H1 (cell line): ENCODE results near the gene OR10J5. TPM values are rescaled to one million over a fixed set of nuclear protein-coding genes. Genes with fewer than 3 reads are reported as not detected.

Experiments used
- CTCF ChIA-PET: fragments of 300-600 bp; sonication (Branson Sonifier 250); formaldehyde crosslinking; loops from one replicate; lab custom pipeline; 2021; ENCODE audit not compliant: partially characterized antibody; lab: Charles Lee
- POLR2A ChIA-PET: fragments of 300-600 bp; sonication (Branson Sonifier 250); formaldehyde crosslinking; loops from one replicate; lab custom pipeline; 2021; ENCODE audit warnings: inconsistent platforms; ENCODE audit not compliant: partially characterized antibody; lab: Charles Lee
- DNase-seq, 2 experiments: peaks; one replicate each; pipeline versions ENCODE4 v3.0.0 to v3.0.0-alpha.2; 2010 to 2022; ENCODE audit warnings: low spot score in 2 of 2, low read depth in 1 of 2, mixed read lengths in 1 of 2
- FAIRE-seq: peaks from 2 replicates; lab custom pipeline; 2011; peaks lifted over from hg19 to GRCh38; lab: Jason Lieb, UNC
- H2AFZ ChIP-seq: 2 replicates; pipeline ENCODE4 v1.8.1; 2012; ENCODE audit warnings: low read length, inconsistent platforms
- H2AK5ac ChIP-seq: 2 replicates; pipeline ENCODE4 v1.6.1; 2013; ENCODE audit warnings: low read depth, low read length
- H2BK120ac ChIP-seq: replicated peaks from 2 replicates; pipeline ENCODE3; 2013; ENCODE audit warnings: low read depth, low read length, inconsistent platforms
- H2BK12ac ChIP-seq: 2 replicates; pipeline ENCODE4 v1.6.1; 2013; ENCODE audit warnings: low read depth, low read length
- H2BK15ac ChIP-seq: 2 replicates; pipeline ENCODE4 v1.6.1; 2013; ENCODE audit warnings: low read length
- H2BK20ac ChIP-seq: 2 replicates; pipeline ENCODE4 v1.6.1; 2013; ENCODE audit warnings: low read length
- H2BK5ac ChIP-seq: 2 replicates; pipeline ENCODE4 v1.6.1; 2013; ENCODE audit warnings: low read depth, low read length
- H3K14ac ChIP-seq: 2 replicates; pipeline ENCODE4 v1.6.1; 2013; ENCODE audit warnings: inconsistent platforms; ENCODE audit not compliant: insufficient read length
- H3K18ac ChIP-seq: 2 replicates; pipeline ENCODE4 v1.6.1; 2013; ENCODE audit warnings: low read length; ENCODE audit errors: extremely low read depth
- H3K23ac ChIP-seq: 2 replicates; pipeline ENCODE4 v1.6.1; 2013; ENCODE audit warnings: inconsistent platforms; ENCODE audit not compliant: insufficient read length
- H3K23me2 ChIP-seq: 2 replicates; pipeline ENCODE4 v1.6.1; 2013; ENCODE audit warnings: low read depth, low read length
- H3K27ac ChIP-seq: 2 replicates; pipeline ENCODE4 v1.6.1; 2011; ENCODE audit warnings: low read depth, low read length, inconsistent platforms
- H3K27me3 ChIP-seq, 4 experiments: replicated peaks in 1 of 4; 1 replicate in 1 of 4; 2 replicates in 3 of 4; pipeline versions ENCODE4 v1.6.1 to v1.8.1; 2011 to 2013; ENCODE audit warnings: low read length in 3 of 4, mild to moderate bottlenecking in 3 of 4, inconsistent platforms in 2 of 4, mixed read lengths in 2 of 4, moderate library complexity in 1 of 4; ENCODE audit not compliant: control insufficient read depth in 3 of 4, insufficient read depth in 3 of 4; ENCODE audit errors: extremely low read depth in 1 of 4
- H3K36me3 ChIP-seq, 4 experiments: 2 replicates each; pipeline versions ENCODE4 v1.6.1 to v1.8.1; 2011 to 2013; ENCODE audit warnings: mild to moderate bottlenecking in 4 of 4, low read length in 3 of 4, moderate library complexity in 2 of 4, control low read depth in 1 of 4, inconsistent platforms in 1 of 4; ENCODE audit not compliant: insufficient read depth in 4 of 4, control insufficient read depth in 2 of 4
- H3K4ac ChIP-seq: replicated peaks from 2 replicates; pipeline ENCODE3; 2013; ENCODE audit warnings: low read length, low read depth, mixed read lengths, inconsistent platforms; ENCODE audit not compliant: insufficient read length
- H3K4me1 ChIP-seq, 4 experiments: replicated peaks in 1 of 4; 1 replicate in 1 of 4; 2 replicates in 3 of 4; pipeline versions ENCODE4 v1.6.1 to v1.8.1; 2011 to 2013; ENCODE audit warnings: low read length in 3 of 4, inconsistent platforms in 2 of 4, mixed read lengths in 1 of 4; ENCODE audit not compliant: insufficient read depth in 4 of 4, control insufficient read depth in 3 of 4
- H3K4me2 ChIP-seq, 2 experiments: 2 replicates each; pipeline versions ENCODE4 v1.6.1 to v1.8.1; 2011 to 2013; ENCODE audit warnings: low read depth in 2 of 2, low read length in 2 of 2, control low read depth in 1 of 2, inconsistent platforms in 1 of 2, mild to moderate bottlenecking in 1 of 2; ENCODE audit not compliant: insufficient read depth in 1 of 2
- H3K4me3 ChIP-seq, 4 experiments: fragments of 200-600, 300-600 bp in 1 of 4; sonication (generic), shearing (Covaris generic), sonication (Bioruptor Twin) in 1 of 4; 2 replicates each; pipeline versions ENCODE4 v1.5.1 to v1.8.1; 2011 to 2016; ENCODE audit warnings: low read length in 4 of 4, low read depth in 3 of 4, control low read depth in 2 of 4, inconsistent platforms in 2 of 4, mild to moderate bottlenecking in 2 of 4, mixed read lengths in 1 of 4, moderate library complexity in 1 of 4; ENCODE audit not compliant: insufficient read depth in 2 of 4; ENCODE audit errors: extremely low read depth in 1 of 4
- H3K56ac ChIP-seq: replicated peaks from 2 replicates; pipeline ENCODE3; 2013; ENCODE audit warnings: low read depth, mild to moderate bottlenecking, mixed read lengths, low read length, inconsistent platforms; ENCODE audit not compliant: insufficient read length
- H3K79me1 ChIP-seq: 2 replicates; pipeline ENCODE4 v1.6.1; 2013; ENCODE audit warnings: low read depth, low read length, control low read depth
- H3K79me2 ChIP-seq, 2 experiments: 2 replicates each; pipeline versions ENCODE4 v1.6.1 to v1.8.1; 2012 to 2013; ENCODE audit warnings: low read length in 2 of 2, mild to moderate bottlenecking in 2 of 2, inconsistent platforms in 1 of 2; ENCODE audit not compliant: insufficient read depth in 2 of 2, control insufficient read depth in 1 of 2
- H3K9ac ChIP-seq, 4 experiments: replicated peaks in 1 of 4; 1 replicate in 1 of 4; 2 replicates in 3 of 4; pipeline versions ENCODE4 v1.6.1 to v1.8.1; 2011 to 2013; ENCODE audit warnings: low read depth in 3 of 4, low read length in 3 of 4, control low read depth in 2 of 4, mild to moderate bottlenecking in 2 of 4, moderate library complexity in 2 of 4, inconsistent platforms in 1 of 4; ENCODE audit errors: extremely low read depth in 1 of 4
- H3K9me3 ChIP-seq, 2 experiments: 2 replicates each; pipeline versions ENCODE4 v1.6.1 to v1.8.1; 2012 to 2013; ENCODE audit warnings: mild to moderate bottlenecking in 2 of 2, moderate library complexity in 2 of 2, control low read depth in 1 of 2, inconsistent platforms in 1 of 2, low read depth in 1 of 2, low read length in 1 of 2, mixed read lengths in 1 of 2; ENCODE audit not compliant: insufficient read depth in 2 of 2
- H4K20me1 ChIP-seq, 2 experiments: replicated peaks in 1 of 2; 2 replicates each; pipeline versions ENCODE3 to v1.8.1; 2011 to 2013; ENCODE audit warnings: inconsistent platforms in 2 of 2, low read length in 2 of 2, mild to moderate bottlenecking in 1 of 2; ENCODE audit not compliant: insufficient read depth in 2 of 2, control insufficient read depth in 1 of 2
- H4K5ac ChIP-seq: 2 replicates; pipeline ENCODE4 v1.6.1; 2013; ENCODE audit warnings: low read length, low read depth, mixed read lengths, inconsistent platforms; ENCODE audit not compliant: insufficient read length
- H4K8ac ChIP-seq: 2 replicates; pipeline ENCODE4 v1.8.0; 2013; ENCODE audit warnings: mild to moderate bottlenecking, moderate library complexity, low read length, inconsistent platforms; ENCODE audit not compliant: insufficient read depth; ENCODE audit errors: extremely low read depth
- H4K91ac ChIP-seq: replicated peaks from 2 replicates; pipeline ENCODE3; 2013; ENCODE audit warnings: low read length, mixed read lengths, inconsistent platforms; ENCODE audit not compliant: insufficient read length
- RAD21 ChIP-seq, 2 experiments: IDR thresholded peaks in 1 of 2; conservative IDR thresholded peaks in 1 of 2; 2 replicates each; pipeline ENCODE4 v1.6.1; 2011; ENCODE audit warnings: low read depth in 2 of 2, low read length in 2 of 2, improper control_type of control experiment in 1 of 2, inconsistent platforms in 1 of 2, mild to moderate bottlenecking in 1 of 2, moderate library complexity in 1 of 2
- RFX5 ChIP-seq: IDR thresholded peaks from 2 replicates; pipeline ENCODE4 v1.6.1; 2011; ENCODE audit warnings: low read depth, low read length, improper control_type of control experiment, borderline replicate concordance
- WGBS, 2 experiments: shearing (Covaris generic) in 1 of 2; methylation state at CpG; one replicate each; pipeline versions ENCODE4 v1.1.6 to v1.1.7; 2013 to 2015; ENCODE audit warnings: low lambda C conversion rate in 2 of 2, mixed read lengths in 2 of 2, inconsistent platforms in 1 of 2, low coverage in 1 of 2, missing lambda C conversion rate in 1 of 2; ENCODE audit not compliant: insufficient replicate concordance in 2 of 2, insufficient coverage in 1 of 2, insufficient read length in 1 of 2; ENCODE audit errors: extremely low coverage in 1 of 2, missing lambda C conversion rate in 1 of 2; 5-methylcytosine and 5-hydroxymethylcytosine counted together
- long read RNA-seq, 2 experiments: library from RNA in 1 of 2; library from capped mRNA in 1 of 2; stranded (forward); transcript quantifications; one replicate each; pipeline ENCODE4 v2.0.0, GENCODE V29; 2021; ENCODE audit warnings: inconsistent platforms in 1 of 2
- polyA minus RNA-seq, 3 experiments: library from RNA; depleted of rRNA, polyadenylated mRNA; stranded (reverse); fragments of >200 nt; gene quantifications; 1 replicate in 2 of 3; 2 replicates in 1 of 3; pipeline ENCODE4 v1.2.3, GENCODE V29; 2011
- polyA plus RNA-seq, 7 experiments: library from polyadenylated mRNA; depleted of rRNA in 3 of 7; stranded (reverse) in 5 of 7; unstranded in 2 of 7; fragments of >200 nt in 5 of 7; fragments of 200-250 nt in 2 of 7; gene quantifications; 1 replicate in 5 of 7; 2 replicates in 1 of 7; 4 replicates in 1 of 7; pipeline versions ENCODE4 v1.2.1 to v1.2.3, GENCODE V29; 2011 to 2013; ENCODE audit warnings: missing spikeins in 2 of 7, mixed read lengths in 2 of 7
- total RNA-seq: library from RNA; stranded (reverse); fragmentation: NEBNext Ultra II Directional; extraction: Animal tissue kit (Norgen Biotek cat#: 25700); gene quantifications from 2 replicates; pipeline ENCODE4 v1.2.1, GENCODE V29; 2021

OR10J5 gene, protein sequence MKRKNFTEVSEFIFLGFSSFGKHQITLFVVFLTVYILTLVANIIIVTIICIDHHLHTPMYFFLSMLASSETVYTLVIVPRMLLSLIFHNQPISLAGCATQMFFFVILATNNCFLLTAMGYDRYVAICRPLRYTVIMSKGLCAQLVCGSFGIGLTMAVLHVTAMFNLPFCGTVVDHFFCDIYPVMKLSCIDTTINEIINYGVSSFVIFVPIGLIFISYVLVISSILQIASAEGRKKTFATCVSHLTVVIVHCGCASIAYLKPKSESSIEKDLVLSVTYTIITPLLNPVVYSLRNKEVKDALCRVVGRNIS
- total RNA-seq (not detected in 2 replicates), polyA plus RNA-seq (2011; rRNA removed) (not detected in 2 replicates), polyA minus RNA-seq (2011; rRNA and poly(A)+ RNA removed) (not detected in 2 replicates)
- polyA plus RNA-seq (2011; cell fraction: cytosol; rRNA removed), result not detected
- polyA plus RNA-seq (2011; cell fraction: nucleus; rRNA removed), result not detected
- not detected in 4 replicates for polyA plus RNA-seq (2012, experiment 1 of 2)
- not detected for polyA plus RNA-seq (2012, experiment 2 of 2)
- not detected for polyA plus RNA-seq (2013, experiment 1 of 2)
- not detected for polyA plus RNA-seq (2013, experiment 2 of 2)
- polyA minus RNA-seq (2011; cell fraction: cytosol; rRNA and poly(A)+ RNA removed), result not detected
- not detected for polyA minus RNA-seq (2011; cell fraction: nucleus; rRNA and poly(A)+ RNA removed)
- long read RNA-seq, experiment 1, result 0 reads
- long read RNA-seq, experiment 2, result 0 reads

DNA sequence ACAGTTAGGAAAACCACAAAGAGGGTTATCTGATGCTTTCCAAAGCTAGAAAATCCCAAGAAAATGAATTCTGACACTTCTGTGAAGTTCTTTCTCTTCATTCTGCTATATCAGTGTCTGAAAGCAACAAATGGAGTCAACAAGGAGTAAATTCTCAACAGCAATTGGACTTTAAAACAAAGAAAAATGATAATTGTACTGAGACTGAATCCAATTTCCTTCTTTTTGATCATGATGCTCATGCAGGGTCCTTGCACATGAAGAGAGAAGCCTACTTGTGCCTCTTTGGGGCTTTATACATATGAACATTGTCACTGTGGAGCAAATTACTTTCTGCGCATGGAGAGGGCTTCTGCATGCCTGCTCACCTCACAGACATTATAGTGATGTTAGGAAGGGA, at the start of gene OR10J5:
Gene OR10J5, minus strand, starts transcription at position 101 of the 400 bp plus-strand sequence. Its CDS starts 0 bp downstream, at position 101.
- Histone ChIP-seq H3K9me3 (peaks cover 58 to 61% of the 10 kb centered on the region in 2 experiments), H3K4me2 (no peak within 1 kb of the TSS), H3K79me2 (no peaks in the 10 kb centered on the region), H3K56ac (no peak within 1 kb of the TSS), H2BK20ac (no peak within 1 kb of the TSS), H3K9ac (no peak within 1 kb of the TSS), H2AK5ac (no peak within 1 kb of the TSS), H2BK5ac (no peak within 1 kb of the TSS), H2BK120ac (no peak within 1 kb of the TSS), H3K23ac (no peak within 1 kb of the TSS), H4K5ac (no peak within 1 kb of the TSS), H3K23me2 (no peaks in the 10 kb centered on the region), H4K20me1 (no peaks in the 10 kb centered on the region), H3K4me1 (no peaks in the 10 kb centered on the region), H3K27me3 (no peaks in the 10 kb centered on the region), H4K8ac (no peak within 1 kb of the TSS), H2AFZ (no peak within 1 kb of the TSS), H3K36me3 (no peaks in the 10 kb centered on the region), H2BK15ac (no peak within 1 kb of the TSS), H3K18ac (no peak within 1 kb of the TSS), H3K27ac (no peak within 1 kb of the TSS), H3K79me1 (no peaks in the 10 kb centered on the region), H4K91ac (no peak within 1 kb of the TSS), H2BK12ac (no peak within 1 kb of the TSS), H3K14ac (no peak within 1 kb of the TSS), H3K4ac (no peak within 1 kb of the TSS), H3K4me3 (no peak within 1 kb of the TSS)
- CTCF ChIA-PET, result no interaction called here
- FAIRE-seq, result no peak
- POLR2A ChIA-PET, result no interaction called here
- no peak for DNase-seq
- no peak for TF ChIP-seq RFX5
- TF ChIP-seq RAD21 (IDR thresholded peaks at IDR 0.05 in 1 of 2, conservative IDR thresholded peaks at IDR 0.05 in 1 of 2; ENCODE audit: low read depth in 2 of 2, low read length in 2 of 2), result no peak
- WGBS, 2 experiments, result 64% methylated on average over 1 of the region's 1 CpG; no CpG with 5 or more reads in 1 of the 2 experiments
